Colonic mucosa (tissue), 4 donors: ENCODE results near the gene RAD51B. TPM values are rescaled to one million over a fixed set of nuclear protein-coding genes. Genes with fewer than 3 reads are reported as not detected.

ENCODE experiments used
- DNase-seq: peaks from one replicate; pipeline ENCODE4 v3.0.0-alpha.2; 2020
- H3K27ac ChIP-seq: fragments of 200-600 bp; one replicate; pipeline ENCODE4 v1.8.0; 2021
- H3K27me3 ChIP-seq: fragments of 200-600 bp; one replicate; pipeline ENCODE4 v1.8.0; 2021
- H3K36me3 ChIP-seq: fragments of 200-600 bp; one replicate; pipeline ENCODE4 v1.8.0; 2021
- H3K4me1 ChIP-seq: fragments of 200-600 bp; one replicate; pipeline ENCODE4 v1.8.0; 2021; ENCODE audit warnings: mild to moderate bottlenecking
- H3K4me3 ChIP-seq: fragments of 200-600 bp; one replicate; pipeline ENCODE4 v1.8.0; 2021
- H3K9ac ChIP-seq, 2 donors: one replicate each; pipeline ENCODE4 v1.7.0; 2013; ENCODE audit warnings: control low read depth in 2 of 2, low read depth in 2 of 2, low read length in 2 of 2
- H3K9me3 ChIP-seq: fragments of 200-600 bp; one replicate; pipeline ENCODE4 v1.8.0; 2021
- CTCF ChIP-seq: fragments of 200-600 bp; IDR thresholded peaks from one replicate; pipeline ENCODE4 v1.8.0; 2022; ENCODE audit warnings: antibody characterized with exemption, mild to moderate bottlenecking
- intact Hi-C: fragments of 100-400 bp; cut with DNase I; formaldehyde crosslinking; loops from one replicate; pipeline ENCODE4 v1.14.1; 2022
- total RNA-seq, 2 donors: library from RNA; stranded (reverse); fragmentation: NEBNext Ultra II Directional in 1 of 2; extraction: Animal tissue kit (Norgen Biotek cat#: 25700) in 1 of 2; gene quantifications; one replicate each; pipeline ENCODE4 v1.2.1, GENCODE V29; 2021
- donor health status: healthy.
- donor health status: DM: no; HTN: no; CAD: no.
- donor health status: DM: no; HTN: no; CAD: no.

RAD51B gene
- total RNA-seq, 2 donors from 2014 or later = 12.7 to 22.0 TPM

- intact Hi-C loops = no loop called here
- no peak overlapping the region for H3K4me3 ChIP-seq
- DNase-seq = no peak
- no peak overlapping the region for H3K9ac ChIP-seq
- no peaks in the 10 kb centered on the region for H3K4me1 ChIP-seq
- H3K36me3 ChIP-seq = no peaks in the 10 kb centered on the region
- H3K9me3 ChIP-seq = no peaks in the 10 kb centered on the region
- no peaks in the 10 kb centered on the region for H3K27me3 ChIP-seq
- no peak overlapping the region for H3K27ac ChIP-seq
- TF ChIP-seq CTCF = no peak
Measured at GRCh38 chr14:68691031-68691791, 871.6 kb downstream of the RAD51B start.

- no peak for DNase-seq
- Histone ChIP-seq H3K9me3 (no peaks in the 10 kb centered on the region), H3K4me3 (no peak overlapping the region), H3K27me3 (no peaks in the 10 kb centered on the region), H3K36me3 (no peaks in the 10 kb centered on the region), H3K4me1 (no peaks in the 10 kb centered on the region), H3K9ac (no peak overlapping the region), H3K27ac (no peak overlapping the region)
- TF ChIP-seq CTCF = no peak
- intact Hi-C loops = no loop called here
Measured at GRCh38 chr14:68691792-68692118, 872.2 kb downstream of the RAD51B start.

- H3K4me1 ChIP-seq = no peaks in the 10 kb centered on the region
- no peak overlapping the region for H3K4me3 ChIP-seq
- no peak for DNase-seq
- intact Hi-C loops = no loop called here
- H3K9me3 ChIP-seq = no peaks in the 10 kb centered on the region
- H3K36me3 ChIP-seq = no peaks in the 10 kb centered on the region
- no peak for TF ChIP-seq CTCF
- no peak overlapping the region for H3K27ac ChIP-seq
- no peak overlapping the region for H3K9ac ChIP-seq
- no peaks in the 10 kb centered on the region for H3K27me3 ChIP-seq
Measured at GRCh38 chr14:68692216-68692615, 872.6 kb downstream of the RAD51B start.

- H3K4me1 ChIP-seq = no peaks in the 10 kb centered on the region
- no peaks in the 10 kb centered on the region for H3K27me3 ChIP-seq
- no peaks in the 10 kb centered on the region for H3K36me3 ChIP-seq
- DNase-seq = no peak
- intact Hi-C loops = no loop called here
- no peak overlapping the region for H3K4me3 ChIP-seq
- H3K27ac ChIP-seq = peak overlapping the region; percentile 2
- no peaks in the 10 kb centered on the region for H3K9me3 ChIP-seq
- TF ChIP-seq CTCF = no peak
- H3K9ac ChIP-seq = no peak overlapping the region
Measured at GRCh38 chr14:68692916-68693771, 873.6 kb downstream of the RAD51B start.

- no peak for DNase-seq
- no peak overlapping the region for H3K4me3 ChIP-seq
- H3K9me3 ChIP-seq = no peaks in the 10 kb centered on the region
- no peaks in the 10 kb centered on the region for H3K4me1 ChIP-seq
- intact Hi-C loops = no loop called here
- no peak for TF ChIP-seq CTCF
- no peaks in the 10 kb centered on the region for H3K36me3 ChIP-seq
- peak overlapping the region; percentile 2 for H3K27ac ChIP-seq
- no peaks in the 10 kb centered on the region for H3K27me3 ChIP-seq
- H3K9ac ChIP-seq = no peak overlapping the region
Measured at GRCh38 chr14:68693926-68694325, 874.3 kb downstream of the RAD51B start.
